GM06990 (cell line): Measurements from ENCODE around the gene DDX20.

ENCODE experiments used
- DNase-seq: peaks from one replicate; pipeline ENCODE4 v3.0.0-alpha.2; 2011; ENCODE audit not compliant: insufficient read length; ENCODE audit errors: extremely low read depth
- H3K27me3 ChIP-seq: replicated peaks from 2 replicates; pipeline ENCODE4 v1.6.0; 2011; ENCODE audit warnings: low read length; ENCODE audit not compliant: control insufficient read depth, insufficient read depth
- H3K36me3 ChIP-seq: 2 replicates; pipeline ENCODE4 v1.5.1; 2011; ENCODE audit warnings: low read length; ENCODE audit not compliant: control insufficient read depth, insufficient read depth
- H3K4me3 ChIP-seq: replicated peaks from 2 replicates; pipeline ENCODE4 v1.5.1; 2011; ENCODE audit warnings: low read depth, mild to moderate bottlenecking, control low read depth, low read length
- CTCF ChIP-seq: IDR thresholded peaks from 2 replicates; pipeline ENCODE4 v1.5.1; 2011; ENCODE audit warnings: low read length, control low read depth, mild to moderate bottlenecking, inconsistent platforms; ENCODE audit not compliant: insufficient read depth, poor library complexity, severe bottlenecking

The DDX20 gene

GRCh38 chr1:111786669-111787207 lies 31.0 kb downstream of the DDX20 start:
- Histone ChIP-seq H3K36me3 (no peaks in the 10 kb centered on the region), H3K27me3 (no peaks in the 10 kb centered on the region; the same call in none of the 2 replicates), H3K4me3 (no peak overlapping the region)
- DNase-seq: no peak
- TF ChIP-seq CTCF: no peak

- DNase-seq: no peak
- TF ChIP-seq CTCF: no peak
- no peak overlapping the region for H3K4me3 ChIP-seq
- peaks cover 3% of the 10 kb centered on the region for H3K27me3 ChIP-seq
- no peaks in the 10 kb centered on the region for H3K36me3 ChIP-seq
Measured at GRCh38 chr1:111789142-111789541, 33.4 kb downstream of the DDX20 start.

- Histone ChIP-seq H3K36me3 (no peaks in the 10 kb centered on the region), H3K27me3 (peaks cover 3% of the 10 kb centered on the region), H3K4me3 (no peak overlapping the region)
- DNase-seq: no peak
- TF ChIP-seq CTCF: no peak
Measured at GRCh38 chr1:111789666-111790316, 34.1 kb downstream of the DDX20 start.

- Histone ChIP-seq H3K36me3 (no peaks in the 10 kb centered on the region), H3K27me3 (peaks cover 3% of the 10 kb centered on the region), H3K4me3 (no peak overlapping the region)
- DNase-seq: no peak
- no peak for TF ChIP-seq CTCF
Measured at GRCh38 chr1:111791776-111792175, 36.1 kb downstream of the DDX20 start.

GRCh38 chr1:111792249-111792648 lies 36.5 kb downstream of the DDX20 start:
- Histone ChIP-seq H3K4me3 (no peak overlapping the region), H3K27me3 (peaks cover 3% of the 10 kb centered on the region; the same call in 1 of the 2 replicates), H3K36me3 (no peaks in the 10 kb centered on the region)
- no peak for TF ChIP-seq CTCF
- DNase-seq: no peak

- DNase-seq: no peak
- TF ChIP-seq CTCF: no peak
- Histone ChIP-seq H3K4me3 (no peak overlapping the region), H3K36me3 (no peaks in the 10 kb centered on the region), H3K27me3 (peaks cover 3% of the 10 kb centered on the region; the same call in 1 of the 2 replicates)
Measured at GRCh38 chr1:111793923-111794322, 38.2 kb downstream of the DDX20 start.
